ENCODE measurements around the gene POLL.

The POLL gene

DNA sequence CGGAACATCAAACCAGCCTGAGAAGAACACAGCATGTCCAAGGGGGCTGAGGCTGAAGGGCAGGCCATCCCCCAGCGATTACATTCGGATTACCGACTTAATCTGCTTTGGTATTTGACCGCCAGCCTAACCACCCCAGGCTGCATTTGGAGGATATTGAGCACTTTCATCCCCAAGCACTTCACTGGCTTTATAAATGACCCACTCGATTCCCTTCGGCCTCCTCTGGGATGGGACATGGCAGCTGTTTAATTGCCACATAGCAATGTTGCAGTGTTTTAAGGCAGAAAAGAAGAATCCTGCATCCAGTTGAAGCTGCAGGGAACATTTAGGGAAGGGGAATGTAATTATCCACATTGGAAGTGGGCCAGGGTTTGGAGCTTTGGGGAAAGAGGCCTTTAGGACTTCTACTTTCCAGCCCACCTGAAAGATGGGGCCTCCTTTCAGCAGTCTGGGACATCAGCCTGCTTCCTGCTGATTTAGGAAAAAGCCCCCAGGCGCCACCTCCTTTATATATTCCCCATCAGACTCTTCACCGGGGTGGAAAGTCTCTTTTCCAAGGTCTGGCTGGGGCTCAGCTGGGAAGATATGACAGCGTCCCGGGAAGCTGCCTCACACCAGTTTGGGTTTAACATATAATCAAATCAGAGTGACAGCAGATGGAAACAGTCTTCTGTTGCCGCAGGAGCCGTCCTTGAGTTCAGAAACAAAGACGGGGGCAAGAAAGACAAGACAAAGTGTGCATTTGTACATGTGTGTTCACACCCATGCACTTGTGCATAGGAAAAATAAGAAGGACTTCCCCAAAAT lies 9.2 kb upstream of the POLL start:
- TF ChIP-seq CREB1 (IDR thresholded peaks at IDR 0.05; ENCODE audit: low read depth) (no peak), YY1 (IDR thresholded peaks at IDR 0.05; ENCODE audit: low read depth) (no peak), FOXM1 (IDR thresholded peaks at IDR 0.05; ENCODE audit: borderline replicate concordance, low read depth) (no peak), EP300 (IDR thresholded peaks at IDR 0.05; ENCODE audit: borderline replicate concordance) (no peak), NFIC (IDR thresholded peaks at IDR 0.05) (no peak), ZBTB7A (IDR thresholded peaks at IDR 0.05; ENCODE audit: low read depth) (no peak), RAD21 (IDR thresholded peaks at IDR 0.05; ENCODE audit: low read depth) (no peak)
- TF ChIP-seq, protein P1, sequence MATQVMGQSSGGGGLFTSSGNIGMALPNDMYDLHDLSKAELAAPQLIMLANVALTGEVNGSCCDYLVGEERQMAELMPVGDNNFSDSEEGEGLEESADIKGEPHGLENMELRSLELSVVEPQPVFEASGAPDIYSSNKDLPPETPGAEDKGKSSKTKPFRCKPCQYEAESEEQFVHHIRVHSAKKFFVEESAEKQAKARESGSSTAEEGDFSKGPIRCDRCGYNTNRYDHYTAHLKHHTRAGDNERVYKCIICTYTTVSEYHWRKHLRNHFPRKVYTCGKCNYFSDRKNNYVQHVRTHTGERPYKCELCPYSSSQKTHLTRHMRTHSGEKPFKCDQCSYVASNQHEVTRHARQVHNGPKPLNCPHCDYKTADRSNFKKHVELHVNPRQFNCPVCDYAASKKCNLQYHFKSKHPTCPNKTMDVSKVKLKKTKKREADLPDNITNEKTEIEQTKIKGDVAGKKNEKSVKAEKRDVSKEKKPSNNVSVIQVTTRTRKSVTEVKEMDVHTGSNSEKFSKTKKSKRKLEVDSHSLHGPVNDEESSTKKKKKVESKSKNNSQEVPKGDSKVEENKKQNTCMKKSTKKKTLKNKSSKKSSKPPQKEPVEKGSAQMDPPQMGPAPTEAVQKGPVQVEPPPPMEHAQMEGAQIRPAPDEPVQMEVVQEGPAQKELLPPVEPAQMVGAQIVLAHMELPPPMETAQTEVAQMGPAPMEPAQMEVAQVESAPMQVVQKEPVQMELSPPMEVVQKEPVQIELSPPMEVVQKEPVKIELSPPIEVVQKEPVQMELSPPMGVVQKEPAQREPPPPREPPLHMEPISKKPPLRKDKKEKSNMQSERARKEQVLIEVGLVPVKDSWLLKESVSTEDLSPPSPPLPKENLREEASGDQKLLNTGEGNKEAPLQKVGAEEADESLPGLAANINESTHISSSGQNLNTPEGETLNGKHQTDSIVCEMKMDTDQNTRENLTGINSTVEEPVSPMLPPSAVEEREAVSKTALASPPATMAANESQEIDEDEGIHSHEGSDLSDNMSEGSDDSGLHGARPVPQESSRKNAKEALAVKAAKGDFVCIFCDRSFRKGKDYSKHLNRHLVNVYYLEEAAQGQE (IDR thresholded peaks at IDR 0.05; ENCODE audit: low read depth) = no peak
- TF ChIP-seq, protein P2, sequence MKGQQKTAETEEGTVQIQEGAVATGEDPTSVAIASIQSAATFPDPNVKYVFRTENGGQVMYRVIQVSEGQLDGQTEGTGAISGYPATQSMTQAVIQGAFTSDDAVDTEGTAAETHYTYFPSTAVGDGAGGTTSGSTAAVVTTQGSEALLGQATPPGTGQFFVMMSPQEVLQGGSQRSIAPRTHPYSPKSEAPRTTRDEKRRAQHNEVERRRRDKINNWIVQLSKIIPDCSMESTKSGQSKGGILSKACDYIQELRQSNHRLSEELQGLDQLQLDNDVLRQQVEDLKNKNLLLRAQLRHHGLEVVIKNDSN (IDR thresholded peaks at IDR 0.05) = no peak

DNA sequence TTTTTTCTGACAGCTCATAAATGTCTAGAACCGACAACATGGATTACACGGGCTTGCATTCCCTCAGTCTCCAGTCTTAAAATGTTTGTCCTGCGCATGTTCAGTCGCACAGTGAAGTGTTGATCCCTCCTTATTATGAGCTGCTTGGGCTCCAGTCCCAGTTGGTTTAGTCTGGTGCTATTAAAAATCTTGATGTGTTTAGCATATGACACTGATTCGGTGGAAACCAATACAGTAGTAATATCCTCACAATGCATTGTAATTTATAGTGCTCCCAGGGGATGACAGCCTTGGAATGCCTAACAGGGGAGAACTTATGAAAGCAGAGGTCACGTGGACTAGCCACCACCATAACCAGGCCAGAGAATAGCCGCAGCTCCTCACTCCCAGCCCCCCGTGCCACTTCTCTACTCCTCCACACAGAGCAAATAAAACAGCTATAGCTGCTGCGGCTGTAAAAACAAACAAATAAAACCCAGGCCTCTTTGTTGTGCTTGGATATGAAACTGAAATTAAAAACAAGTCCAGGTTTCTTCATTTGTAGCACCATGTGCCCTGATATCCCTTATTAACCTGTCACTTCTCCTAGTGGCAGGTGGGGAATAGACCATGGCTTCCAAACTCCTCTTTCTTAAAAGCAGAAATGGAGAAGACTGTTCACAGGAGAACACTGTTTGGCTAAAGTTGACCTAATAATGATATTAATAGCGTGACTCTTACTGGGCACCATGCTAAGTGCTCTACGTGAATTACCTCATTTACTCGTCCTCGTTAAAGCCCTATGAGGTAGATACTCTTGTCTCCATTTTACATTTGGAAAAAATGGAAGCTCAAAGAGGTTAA lies 7.8 kb upstream of the POLL start:
- TF ChIP-seq, protein P1 (IDR thresholded peaks at IDR 0.05; ENCODE audit: low read depth) = no peak

DNA sequence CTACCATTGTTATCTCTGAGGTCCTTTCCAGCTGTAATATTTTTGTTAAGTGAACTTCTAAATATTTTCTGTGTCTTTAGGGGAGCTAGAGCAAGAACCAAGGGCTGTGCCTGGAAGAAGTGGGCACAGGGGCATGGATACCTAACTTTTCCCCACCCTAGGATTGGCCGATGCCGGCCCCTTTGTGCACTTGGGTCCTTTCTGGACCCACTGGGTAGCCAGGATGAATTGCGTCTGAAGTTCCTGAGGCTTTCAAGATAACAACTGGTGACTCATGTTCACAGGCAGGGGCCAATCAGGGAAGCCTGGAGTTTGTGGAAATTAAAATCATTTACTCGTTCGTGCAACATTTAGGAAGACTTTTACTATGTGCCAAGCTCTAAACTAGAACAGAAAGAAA lies 822 bp upstream of the POLL start:
- TF ChIP-seq, protein P1 (IDR thresholded peaks at IDR 0.05; ENCODE audit: low read depth) = no peak
- TF ChIP-seq CREB1 (IDR thresholded peaks at IDR 0.05; ENCODE audit: low read depth) = no peak
- no peak for TF ChIP-seq TAF1 (IDR thresholded peaks at IDR 0.05; ENCODE audit: low read depth)
- no peak for TF ChIP-seq RAD21 (IDR thresholded peaks at IDR 0.05; ENCODE audit: low read depth)
- no peak for TF ChIP-seq YY1 (IDR thresholded peaks at IDR 0.05; ENCODE audit: low read depth)
- TF ChIP-seq FOXM1 (IDR thresholded peaks at IDR 0.05; ENCODE audit: borderline replicate concordance, low read depth) = no peak
- TF ChIP-seq TEAD4 (IDR thresholded peaks at IDR 0.05) = no peak
- TF ChIP-seq CEBPB (IDR thresholded peaks at IDR 0.05) = no peak
- TF ChIP-seq, protein P2 (IDR thresholded peaks at IDR 0.05) = no peak
- TF ChIP-seq EP300 (IDR thresholded peaks at IDR 0.05; ENCODE audit: borderline replicate concordance) = no peak
- no peak for TF ChIP-seq EGR1 (IDR thresholded peaks at IDR 0.05)
- no peak for TF ChIP-seq TCF12 (IDR thresholded peaks at IDR 0.05; ENCODE audit: low read depth)
- no peak for TF ChIP-seq ZBTB7A (IDR thresholded peaks at IDR 0.05; ENCODE audit: low read depth)
- no peak for TF ChIP-seq NFIC (IDR thresholded peaks at IDR 0.05)
- TF ChIP-seq, protein P3, sequence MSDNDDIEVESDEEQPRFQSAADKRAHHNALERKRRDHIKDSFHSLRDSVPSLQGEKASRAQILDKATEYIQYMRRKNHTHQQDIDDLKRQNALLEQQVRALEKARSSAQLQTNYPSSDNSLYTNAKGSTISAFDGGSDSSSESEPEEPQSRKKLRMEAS (IDR thresholded peaks at IDR 0.05) = no peak

DNA sequence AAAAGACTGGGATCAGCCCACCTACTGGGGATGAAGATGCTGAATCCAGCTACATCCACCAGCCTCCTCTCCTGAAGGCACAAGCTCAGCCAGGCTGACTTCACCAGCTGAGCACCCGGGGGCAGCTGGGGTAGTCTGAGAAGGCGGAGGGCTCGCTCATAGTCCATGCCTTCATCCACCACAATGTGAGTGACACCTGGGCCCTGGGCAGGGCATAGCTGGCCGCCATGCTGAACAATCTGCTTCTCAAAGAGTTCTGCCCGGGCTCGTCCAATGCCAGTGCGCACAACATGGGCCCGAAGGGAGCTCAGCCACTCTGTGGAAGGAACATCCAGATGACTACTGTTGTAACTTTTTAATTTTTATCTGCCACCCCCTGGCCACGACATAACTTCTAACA lies 2.2 kb downstream of the POLL start:
- TF ChIP-seq TAF1 (IDR thresholded peaks at IDR 0.05; ENCODE audit: low read depth) (no peak), TEAD4 (IDR thresholded peaks at IDR 0.05) (no peak), TCF12 (IDR thresholded peaks at IDR 0.05; ENCODE audit: low read depth) (no peak), CEBPB (IDR thresholded peaks at IDR 0.05) (no peak), FOXM1 (IDR thresholded peaks at IDR 0.05; ENCODE audit: borderline replicate concordance, low read depth) (no peak), EP300 (IDR thresholded peaks at IDR 0.05; ENCODE audit: borderline replicate concordance) (no peak), CREB1 (IDR thresholded peaks at IDR 0.05; ENCODE audit: low read depth) (no peak), YY1 (IDR thresholded peaks at IDR 0.05; ENCODE audit: low read depth) (no peak), NFIC (IDR thresholded peaks at IDR 0.05) (no peak), RAD21 (IDR thresholded peaks at IDR 0.05; ENCODE audit: low read depth) (no peak)
- TF ChIP-seq, protein P1 (IDR thresholded peaks at IDR 0.05; ENCODE audit: low read depth) = no peak

All from Ishikawa (cell line).